GM18909 (cell line): ENCODE results near the gene TSPAN5.

Source experiments
- ATAC-seq: cut with Tn5 transposase; IDR thresholded peaks from one replicate; pipeline ENCODE4 v1.9.1; 2021; ENCODE audit warnings: mild to moderate bottlenecking; ENCODE audit not compliant: unreplicated experiment, poor library complexity

TSPAN5 gene

DNA sequence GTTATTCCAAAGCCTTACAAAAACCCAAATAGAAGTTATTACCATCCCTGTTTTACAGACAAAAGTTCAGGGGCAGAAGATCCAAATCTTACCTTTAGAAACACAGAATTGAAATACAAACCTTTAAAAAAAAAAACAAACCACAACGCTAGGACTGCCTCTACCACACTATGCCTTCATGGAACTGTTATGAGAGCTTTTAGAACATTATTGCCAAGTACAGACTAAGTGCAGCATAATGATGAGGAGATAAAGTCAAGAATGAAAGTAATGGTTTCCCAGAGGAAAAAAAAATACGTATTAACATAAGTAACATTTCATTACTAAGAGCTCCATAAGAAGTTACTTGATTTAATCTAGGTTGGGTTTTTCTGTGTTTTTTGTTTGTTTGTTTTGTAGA lies 34.3 kb downstream of the TSPAN5 start:
- no peak for ATAC-seq

DNA sequence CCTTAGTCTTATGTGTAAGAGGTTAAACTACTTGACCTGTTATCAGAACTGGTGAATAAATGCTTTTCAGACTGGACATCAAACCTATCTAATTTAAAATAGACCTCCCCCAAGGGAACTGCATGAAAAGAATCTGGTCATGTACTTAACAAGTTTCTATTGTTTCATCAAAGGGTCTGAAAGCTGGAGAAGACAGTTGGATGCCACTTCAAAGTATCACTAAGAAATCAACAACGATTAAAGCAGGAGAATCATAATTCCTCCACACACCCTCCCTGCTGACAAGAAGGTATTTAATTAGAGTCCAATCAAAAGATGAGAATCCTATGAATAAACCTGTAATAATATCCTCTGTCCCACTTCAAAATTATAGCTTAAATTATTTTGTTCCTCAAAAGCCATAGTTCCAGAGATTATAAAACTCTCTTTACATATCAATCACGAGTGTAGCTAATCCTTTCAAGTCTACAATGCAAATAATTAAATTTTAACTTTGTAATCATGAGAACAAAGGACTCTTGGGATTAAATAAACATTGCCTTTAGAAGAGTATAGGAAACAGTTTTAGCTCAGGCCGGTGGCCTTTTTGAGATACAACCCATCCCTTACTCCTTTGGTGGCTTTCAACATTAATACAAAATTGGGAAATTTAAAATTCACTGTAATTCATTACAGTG lies 35.1 kb downstream of the TSPAN5 start:
- ATAC-seq, result no peak

DNA sequence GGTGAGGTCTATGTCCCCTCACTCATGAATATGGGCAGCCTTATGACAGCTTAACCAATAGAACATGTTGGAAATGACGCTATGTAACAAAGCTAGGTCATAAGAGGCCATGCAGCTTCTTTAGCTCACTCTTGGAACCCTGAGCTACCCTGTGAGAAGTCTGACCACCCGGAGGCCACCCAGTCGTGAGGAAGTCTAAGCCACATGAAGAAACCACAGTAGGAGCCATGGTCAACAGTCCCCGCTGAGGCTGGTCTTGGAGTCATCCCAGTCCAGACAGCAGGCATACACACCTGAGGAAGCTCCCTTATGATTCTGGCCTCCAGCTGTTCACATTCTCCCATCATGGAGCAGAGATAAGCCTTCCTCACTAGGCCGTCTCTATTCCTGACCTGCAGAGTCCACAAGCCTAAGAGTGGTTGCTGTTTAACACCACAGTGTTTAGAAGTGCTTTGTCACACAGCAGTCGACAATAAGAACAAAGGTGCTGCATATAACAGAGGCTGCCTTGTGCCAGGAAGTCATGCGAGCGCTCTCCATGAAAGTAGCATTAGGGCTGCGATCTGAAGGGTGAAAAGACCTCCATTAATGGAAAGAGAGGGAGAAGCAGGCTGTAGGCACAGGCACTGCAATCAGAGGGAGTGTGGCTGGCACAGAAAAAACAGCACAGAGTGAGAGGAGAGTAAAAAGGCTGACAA lies 38.2 kb downstream of the TSPAN5 start:
- no peak for ATAC-seq

DNA sequence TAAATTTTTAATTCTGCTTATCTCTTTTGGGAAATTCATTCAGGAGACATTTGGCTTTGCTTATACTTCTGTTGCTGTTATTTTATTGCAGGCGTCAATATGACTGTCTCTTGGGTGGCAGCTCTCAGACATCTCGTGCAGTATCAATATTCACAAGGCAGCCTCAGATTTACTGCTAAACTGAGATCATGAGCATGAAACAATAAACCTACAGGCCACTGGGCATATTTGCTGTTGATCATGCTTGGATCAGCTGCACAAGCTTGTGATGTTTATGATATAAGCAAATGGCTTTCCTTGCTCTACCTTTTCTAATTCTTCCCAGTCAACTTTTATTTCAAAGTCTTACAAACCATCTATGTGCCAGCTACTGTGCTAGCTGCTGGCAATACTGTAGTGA lies 39.2 kb downstream of the TSPAN5 start:
- no peak for ATAC-seq

DNA sequence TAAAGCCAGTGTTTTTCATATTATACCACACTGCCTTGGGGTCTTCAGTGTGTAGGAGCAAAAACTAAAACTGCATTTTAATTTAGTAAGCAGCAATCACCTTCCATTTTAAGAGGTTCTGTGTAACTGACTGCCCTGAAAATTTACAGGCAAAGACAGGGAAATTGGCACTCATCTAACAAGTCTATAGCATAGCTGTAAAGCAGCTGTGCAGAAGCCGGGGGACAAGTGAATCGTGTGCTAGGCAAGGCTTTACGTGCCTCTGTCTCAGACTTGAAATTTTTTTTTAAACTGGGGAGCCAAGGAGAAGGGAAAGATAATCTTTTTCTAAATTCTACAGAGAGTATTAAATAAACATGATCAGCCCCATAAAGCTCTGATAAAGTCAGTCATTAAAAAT lies 39.7 kb downstream of the TSPAN5 start:
- no peak for ATAC-seq

DNA sequence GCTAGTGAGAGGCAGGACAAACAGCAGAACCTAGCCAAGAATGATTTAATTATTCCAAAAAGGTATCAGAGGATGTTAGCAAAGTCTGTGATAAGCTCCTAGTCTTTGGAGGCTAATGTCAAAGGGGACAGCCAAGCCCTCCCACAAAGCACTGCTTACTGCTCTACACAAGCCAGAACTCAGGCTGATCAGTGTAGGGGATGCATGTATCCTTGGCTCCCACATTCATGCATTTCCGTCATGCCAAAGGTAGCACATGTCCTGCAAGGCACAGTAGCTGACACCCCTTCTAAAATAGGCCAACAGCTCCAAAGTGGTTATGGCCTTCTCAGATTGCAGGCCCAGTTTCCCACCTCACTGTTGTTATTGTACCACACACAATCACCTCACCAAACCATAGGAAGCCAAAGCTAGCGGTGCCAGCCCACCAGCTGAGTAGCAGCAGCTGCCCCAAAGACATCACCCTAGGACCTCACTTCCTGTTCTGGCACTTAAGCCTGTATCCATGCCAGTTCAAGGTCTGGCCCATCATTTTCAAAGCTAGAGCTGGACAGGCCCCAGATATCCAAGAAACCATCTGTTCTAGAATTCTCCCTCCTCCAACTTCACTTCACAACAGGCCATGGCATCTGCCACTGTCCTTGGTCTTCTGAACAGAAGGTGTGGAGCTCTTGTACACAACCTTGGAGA lies 40.9 kb downstream of the TSPAN5 start:
- ATAC-seq, result no peak

- no peak for ATAC-seq
Observed at GRCh38 chr4:98615991-98616390, 42.4 kb downstream of the TSPAN5 start.

GRCh38 chr4:98614662-98615061 lies 43.7 kb downstream of the TSPAN5 start:
- no peak for ATAC-seq

DNA sequence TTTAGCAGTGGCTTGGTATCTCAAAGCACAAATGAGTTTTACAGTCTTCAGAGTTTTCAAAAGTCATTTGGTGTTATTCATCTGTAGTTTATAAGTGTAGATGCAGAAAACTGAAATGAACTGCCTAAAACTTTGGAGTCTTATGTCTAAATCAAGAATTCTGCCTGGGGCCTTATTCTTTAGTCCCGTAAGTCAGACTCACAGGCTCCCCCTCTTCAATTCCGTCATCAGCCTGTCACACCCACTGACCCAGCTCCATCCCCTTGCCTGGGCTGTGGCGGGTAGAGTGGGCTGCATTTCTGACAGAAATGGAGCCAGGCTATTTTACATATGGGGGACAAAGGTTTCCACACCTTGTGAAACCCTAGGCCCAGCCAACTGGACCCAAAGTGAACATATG lies 44.3 kb downstream of the TSPAN5 start:
- no peak for ATAC-seq

DNA sequence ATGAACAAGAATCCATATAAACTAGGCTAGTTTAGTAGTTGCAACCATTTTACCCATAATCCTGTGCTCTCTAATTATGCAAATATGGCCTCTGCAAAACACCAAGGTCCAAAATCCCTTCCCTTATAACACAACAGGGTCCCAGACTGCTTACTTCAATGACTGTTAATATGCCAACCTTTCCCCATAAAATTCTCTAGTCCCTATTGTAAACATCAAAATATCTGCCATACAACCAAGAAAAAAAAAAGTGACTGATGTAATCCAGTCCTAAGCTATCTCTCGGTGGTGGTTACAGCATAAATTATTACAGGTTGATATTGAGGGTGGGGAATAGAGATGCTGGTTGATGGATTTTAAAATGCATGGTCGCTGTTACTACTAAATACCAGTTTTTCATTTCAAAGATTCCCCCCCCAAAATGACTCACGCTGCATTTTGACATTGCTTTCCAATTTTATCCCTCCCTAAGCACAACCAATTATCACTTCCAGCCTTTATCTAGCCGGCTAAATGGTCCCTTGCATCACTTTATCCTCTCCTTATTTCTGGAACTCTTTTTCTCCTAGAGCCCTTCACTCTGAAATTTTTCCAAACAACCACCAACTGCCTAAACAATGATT lies 44.8 kb downstream of the TSPAN5 start:
- no peak for ATAC-seq

- ATAC-seq, result no peak
Observed at GRCh38 chr4:98612318-98613250, 45.8 kb downstream of the TSPAN5 start.

DNA sequence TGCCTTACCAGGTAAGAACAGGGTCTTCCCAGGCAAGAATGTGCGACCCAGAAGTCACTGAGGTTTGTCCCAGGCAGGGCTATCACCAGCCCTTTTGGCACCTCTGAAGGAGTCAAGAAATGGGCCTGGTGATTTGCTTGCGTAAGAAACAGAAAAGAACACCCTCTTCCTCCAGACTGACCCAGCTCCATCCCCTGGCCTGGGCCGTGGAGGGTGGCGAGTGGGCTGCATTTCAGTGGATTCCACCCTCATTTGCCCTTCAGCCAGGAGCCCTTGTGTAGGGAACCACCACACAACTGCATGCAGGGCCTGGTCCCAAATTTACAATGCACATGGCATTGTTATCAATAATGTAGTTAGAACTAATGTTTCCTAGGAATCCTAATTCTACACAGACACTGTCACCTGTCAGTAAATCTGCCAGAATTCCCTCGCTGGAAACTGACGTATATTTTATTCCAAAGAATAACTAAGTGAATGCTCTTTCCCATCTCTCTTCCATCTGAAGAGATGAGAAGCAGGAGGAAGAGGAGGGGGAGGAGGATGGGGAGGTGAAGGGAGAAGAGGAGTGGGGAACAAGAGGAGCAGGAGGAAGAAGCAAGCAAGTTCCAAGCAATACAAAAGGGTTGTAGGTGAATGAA lies 46.6 kb downstream of the TSPAN5 start:
- no peak for ATAC-seq

DNA sequence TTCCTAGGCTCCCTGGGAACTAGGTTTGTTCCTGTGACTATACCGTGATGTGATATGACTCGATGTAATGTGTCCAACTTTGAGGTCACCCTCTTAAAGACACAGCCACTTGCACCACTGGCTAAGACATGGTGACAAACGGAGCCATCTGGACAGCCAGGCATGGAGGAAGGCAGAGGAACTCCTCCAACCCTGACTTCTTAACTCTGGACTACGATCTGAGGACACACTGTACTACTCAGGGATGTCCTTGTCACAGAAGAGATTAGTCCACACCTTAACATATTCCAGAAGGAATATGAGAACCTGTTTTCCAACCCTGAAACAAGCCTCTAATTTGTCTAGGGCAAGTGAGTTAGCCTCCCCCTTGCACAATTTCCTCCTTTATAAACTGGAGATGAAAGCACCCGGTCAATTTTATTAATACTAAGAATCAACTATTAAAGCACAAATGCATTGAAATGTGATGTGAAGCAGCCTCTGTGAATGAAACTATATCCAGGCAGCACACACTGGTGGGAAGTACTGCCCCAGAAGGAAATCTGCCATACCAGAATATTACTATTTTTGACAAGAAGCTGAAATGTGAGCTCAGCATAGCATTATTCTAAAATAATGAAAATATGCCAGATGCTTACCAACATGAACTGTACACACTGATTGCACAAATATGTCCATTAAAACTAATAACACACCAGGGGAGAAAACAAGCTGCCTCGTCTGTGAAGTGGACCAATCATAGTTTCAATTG lies 47.3 kb downstream of the TSPAN5 start:
- no peak for ATAC-seq

DNA sequence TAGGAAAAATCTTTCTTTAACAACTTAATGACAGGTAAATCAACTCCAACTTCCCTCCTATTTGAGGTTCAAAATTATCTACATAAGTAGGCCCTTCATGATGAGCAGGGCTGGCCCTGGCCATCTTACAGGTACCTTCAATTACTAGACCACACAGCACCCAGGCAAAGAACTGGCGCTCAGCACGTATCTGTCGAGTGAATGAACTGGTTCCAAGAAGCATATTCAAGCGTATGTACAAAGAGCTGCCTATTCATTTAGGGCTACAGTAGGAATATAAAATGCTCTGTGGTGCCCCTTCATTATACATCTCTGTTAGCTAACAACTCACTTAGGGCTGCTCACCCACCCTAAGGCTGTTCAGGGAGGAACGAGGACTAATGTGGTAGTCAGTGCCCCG lies 48.0 kb downstream of the TSPAN5 start:
- ATAC-seq, result no peak

GRCh38 chr4:98609934-98610333 lies 48.5 kb downstream of the TSPAN5 start:
- ATAC-seq, result no peak

- no peak for ATAC-seq
Observed at GRCh38 chr4:98608356-98608755, 50.1 kb downstream of the TSPAN5 start.

- no peak for ATAC-seq
Observed at GRCh38 chr4:98606894-98607293, 51.5 kb downstream of the TSPAN5 start.

DNA sequence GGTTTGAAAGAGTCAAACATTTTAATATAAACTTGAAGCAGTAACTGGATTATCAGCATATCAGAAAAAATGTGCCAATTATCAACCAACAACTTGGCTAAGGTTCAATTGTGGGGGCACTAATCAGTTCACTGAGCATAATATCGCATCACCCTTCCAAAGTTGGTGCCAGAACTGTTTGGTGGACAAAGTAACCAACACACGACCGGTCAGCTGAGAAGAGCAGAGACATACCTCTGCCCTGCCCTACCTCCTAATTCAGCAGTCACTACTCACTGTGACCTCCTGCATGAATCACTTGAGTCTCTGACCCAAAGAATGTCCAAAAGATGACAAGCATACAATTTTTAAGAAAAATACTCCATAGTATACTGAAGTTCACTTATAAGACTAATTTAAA lies 53.2 kb downstream of the TSPAN5 start:
- ATAC-seq, result no peak

DNA sequence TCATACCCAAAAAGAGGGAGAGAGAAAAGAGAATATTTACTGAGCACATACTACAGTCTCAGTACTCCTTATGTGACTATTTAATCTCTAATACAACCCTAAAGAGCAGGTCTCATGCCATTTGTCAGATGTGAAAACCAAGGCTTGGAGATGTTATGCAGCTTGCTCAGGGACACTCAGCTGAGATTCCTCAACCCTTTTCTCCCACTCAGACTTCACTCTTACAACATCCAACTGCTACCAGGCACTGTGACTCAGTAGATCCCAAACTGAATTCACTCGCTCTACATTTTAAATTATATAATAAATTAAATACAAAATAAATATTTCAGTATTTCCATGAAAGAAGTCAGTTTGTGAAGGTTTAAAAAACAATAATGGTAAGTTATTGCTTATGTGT lies 53.7 kb downstream of the TSPAN5 start:
- ATAC-seq, result no peak
